ENCODE data around the gene ENTR1.

The ENTR1 gene

GRCh38 chr9:136397643-136398042 is 12.8 kb downstream of the ENTR1 start:
- DNase-seq (ENCODE audit: low read depth, low spot score): no peak

GRCh38 chr9:136396219-136396515 is 14.2 kb downstream of the ENTR1 start:
- DNase-seq (ENCODE audit: low read depth, low spot score): no peak

- no peak for DNase-seq (ENCODE audit: low read depth, low spot score)
Measured at GRCh38 chr9:136395345-136396218, 14.8 kb downstream of the ENTR1 start.

GRCh38 chr9:136395020-136395340 is 15.4 kb downstream of the ENTR1 start:
- DNase-seq (ENCODE audit: low read depth, low spot score): no peak

GRCh38 chr9:136394312-136395019 is 15.9 kb downstream of the ENTR1 start:
- no peak for DNase-seq (ENCODE audit: low read depth, low spot score)

GRCh38 chr9:136393531-136393930 is 16.9 kb downstream of the ENTR1 start:
- no peak for DNase-seq (ENCODE audit: low read depth, low spot score)

GRCh38 chr9:136392538-136393449 is 17.6 kb downstream of the ENTR1 start:
- no peak for DNase-seq (ENCODE audit: low read depth, low spot score)

- no peak for DNase-seq (ENCODE audit: low read depth, low spot score)
Measured at GRCh38 chr9:136391737-136392537, 18.5 kb downstream of the ENTR1 start.

- DNase-seq (ENCODE audit: low read depth, low spot score): no peak
Measured at GRCh38 chr9:136389396-136389795, 21.0 kb downstream of the ENTR1 start.

- DNase-seq (ENCODE audit: low read depth, low spot score): no peak
Measured at GRCh38 chr9:136387217-136387616, 23.2 kb downstream of the ENTR1 start.

GRCh38 chr9:136386018-136386417 is 24.4 kb downstream of the ENTR1 start:
- DNase-seq (ENCODE audit: low read depth, low spot score): no peak

GRCh38 chr9:136385015-136385414 is 25.4 kb downstream of the ENTR1 start:
- DNase-seq (ENCODE audit: low read depth, low spot score): no peak

GRCh38 chr9:136383436-136383835 is 27.0 kb downstream of the ENTR1 start:
- no peak for DNase-seq (ENCODE audit: low read depth, low spot score)

- no peak for DNase-seq (ENCODE audit: low read depth, low spot score)
Measured at GRCh38 chr9:136381966-136382513, 28.4 kb downstream of the ENTR1 start.

GRCh38 chr9:136381311-136381710 is 29.1 kb downstream of the ENTR1 start:
- DNase-seq (ENCODE audit: low read depth, low spot score): no peak

- DNase-seq (ENCODE audit: low read depth, low spot score): no peak
Measured at GRCh38 chr9:136380381-136380780, 30.0 kb downstream of the ENTR1 start.

GRCh38 chr9:136379891-136380290 is 30.5 kb downstream of the ENTR1 start:
- DNase-seq (ENCODE audit: low read depth, low spot score): no peak

- DNase-seq (ENCODE audit: low read depth, low spot score): no peak
Measured at GRCh38 chr9:136379401-136379800, 31.0 kb downstream of the ENTR1 start.

GRCh38 chr9:136379003-136379287 is 31.5 kb downstream of the ENTR1 start:
- no peak for DNase-seq (ENCODE audit: low read depth, low spot score)

- no peak for DNase-seq (ENCODE audit: low read depth, low spot score)
Measured at GRCh38 chr9:136378170-136379002, 32.0 kb downstream of the ENTR1 start.
